CD4-positive, CD25-positive, alpha-beta regulatory T cell (primary cell): Measurements from ENCODE around the gene FAM174C. TPM values are rescaled to one million over a fixed set of nuclear protein-coding genes. Genes with fewer than 3 reads are reported as not detected.

ENCODE experiments used
- ATAC-seq, 2 donors: fragments of 150-1000 bp; cut with Tn5 transposase; one replicate each; pipeline ENCODE4 v1.10.0; 2021; ENCODE audit warnings: low read depth in 2 of 2, moderate number of reproducible peaks in 2 of 2, moderate library complexity in 1 of 2
- DNase-seq, 3 donors: peaks; one replicate each; pipeline versions ENCODE4 v3.0.0 to v3.0.0-alpha.2; 2012 to 2022; ENCODE audit warnings: mixed read lengths in 1 of 3
- H3K27ac ChIP-seq: one replicate; pipeline ENCODE4 v1.7.0; 2013; ENCODE audit warnings: mild to moderate bottlenecking, low read length; ENCODE audit not compliant: insufficient read depth, poor library complexity, severe bottlenecking
- H3K27me3 ChIP-seq: one replicate; pipeline ENCODE4 v1.7.0; 2013; ENCODE audit warnings: low read length; ENCODE audit not compliant: control insufficient read depth, insufficient read depth
- H3K36me3 ChIP-seq: one replicate; pipeline ENCODE4 v1.7.0; 2013; ENCODE audit warnings: mild to moderate bottlenecking, low read length, moderate library complexity; ENCODE audit not compliant: control insufficient read depth, insufficient read depth
- H3K4me1 ChIP-seq: 2 replicates; pipeline ENCODE4 v1.7.0; 2013; ENCODE audit warnings: mild to moderate bottlenecking, low read length; ENCODE audit not compliant: insufficient read depth, control insufficient read depth, poor library complexity, severe bottlenecking
- H3K4me3 ChIP-seq: one replicate; pipeline ENCODE4 v1.7.0; 2013; ENCODE audit warnings: low read depth, mild to moderate bottlenecking, low read length, moderate library complexity
- H3K9me3 ChIP-seq, 2 experiments: 1 replicate in 1 of 2; 2 replicates in 1 of 2; pipeline ENCODE4 v1.7.0; 2013; ENCODE audit warnings: low read length in 2 of 2, mild to moderate bottlenecking in 1 of 2, moderate library complexity in 1 of 2; ENCODE audit not compliant: control insufficient read depth in 2 of 2
- H3K27ac Mint-ChIP-seq, 3 donors: one replicate each; pipeline ENCODE4 v1.8.0; 2020 to 2022; ENCODE audit warnings: mild to moderate bottlenecking in 3 of 3, mixed read lengths in 3 of 3, moderate library complexity in 2 of 3
- H3K27me3 Mint-ChIP-seq: one replicate; pipeline ENCODE4 v1.8.0; 2022; ENCODE audit warnings: mild to moderate bottlenecking, mixed read lengths
- H3K36me3 Mint-ChIP-seq: one replicate; pipeline ENCODE4 v1.8.0; 2020; ENCODE audit warnings: mixed read lengths
- H3K4me1 Mint-ChIP-seq, 4 donors: one replicate each; pipeline ENCODE4 v1.8.0; 2020 to 2022; ENCODE audit warnings: mixed read lengths in 4 of 4, mild to moderate bottlenecking in 1 of 4
- H3K4me3 Mint-ChIP-seq, 4 donors: one replicate each; pipeline ENCODE4 v1.8.0; 2020 to 2022; ENCODE audit warnings: mild to moderate bottlenecking in 4 of 4, mixed read lengths in 4 of 4, moderate library complexity in 3 of 4
- H3K9me3 Mint-ChIP-seq, 7 donors: one replicate each; pipeline ENCODE4 v1.8.0; 2020 to 2022; ENCODE audit warnings: mixed read lengths in 7 of 7, mild to moderate bottlenecking in 3 of 7, moderate library complexity in 2 of 7
- polyA plus RNA-seq, 4 donors: library from polyadenylated mRNA; unstranded; fragments of 300-500 nt; fragmentation: Illumina TruSeq; gene quantifications; one replicate each; pipeline ENCODE4 v1.2.3, GENCODE V29; 2021
- total RNA-seq: library from RNA; stranded (reverse); gene quantifications from one replicate; pipeline ENCODE4 v1.2.3, GENCODE V29; 2022

The FAM174C gene
- total and polyA plus RNA-seq, 5 donors from 2014 or later = 44.2 to 91.3 (median 87.4) TPM

DNA sequence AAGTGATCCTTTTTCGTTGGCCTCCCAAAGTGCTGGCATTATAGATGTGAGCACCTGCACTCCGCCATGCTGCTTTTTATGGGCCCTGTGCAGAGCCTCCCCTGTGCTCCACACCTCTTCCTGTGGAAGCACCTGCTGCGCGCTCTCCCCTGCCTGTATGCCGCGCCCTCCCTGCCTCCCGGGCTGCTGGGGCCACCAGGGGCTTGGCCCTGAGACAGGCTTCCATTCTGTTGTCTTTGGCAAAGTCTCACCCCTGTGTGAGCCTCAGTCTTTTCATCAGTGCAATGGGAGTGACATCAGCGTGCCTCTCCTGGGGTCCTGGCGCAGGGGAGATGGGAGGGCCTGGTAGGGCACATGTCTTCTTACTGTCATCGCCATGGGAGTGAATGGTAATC, 1.3 kb downstream of the FAM174C start:
- Mint-ChIP-seq H3K36me3 (peaks cover 26% of the 10 kb centered on the region), H3K4me1 (peaks cover 0 to 40% (median 28%) of the 10 kb centered on the region in 4 donors), H3K4me3 (peak overlapping the region; percentile 88 to 95 (median 90)), H3K27ac (peak overlapping the region; percentile 79 to 94 (median 89)), H3K27me3 (peaks cover 9% of the 10 kb centered on the region), H3K9me3 (no peaks in the 10 kb centered on the region)
- Histone ChIP-seq H3K9me3 (no peaks in the 10 kb centered on the region), H3K27ac (peak overlapping the region; percentile 96), H3K4me3 (peak overlapping the region; percentile 44), H3K4me1 (peaks cover 51% of the 10 kb centered on the region), H3K27me3 (no peaks in the 10 kb centered on the region), H3K36me3 (peaks cover 38% of the 10 kb centered on the region)
- no peak for ATAC-seq
- peak in 1 of 3 donors; percentile 77 for DNase-seq

DNA sequence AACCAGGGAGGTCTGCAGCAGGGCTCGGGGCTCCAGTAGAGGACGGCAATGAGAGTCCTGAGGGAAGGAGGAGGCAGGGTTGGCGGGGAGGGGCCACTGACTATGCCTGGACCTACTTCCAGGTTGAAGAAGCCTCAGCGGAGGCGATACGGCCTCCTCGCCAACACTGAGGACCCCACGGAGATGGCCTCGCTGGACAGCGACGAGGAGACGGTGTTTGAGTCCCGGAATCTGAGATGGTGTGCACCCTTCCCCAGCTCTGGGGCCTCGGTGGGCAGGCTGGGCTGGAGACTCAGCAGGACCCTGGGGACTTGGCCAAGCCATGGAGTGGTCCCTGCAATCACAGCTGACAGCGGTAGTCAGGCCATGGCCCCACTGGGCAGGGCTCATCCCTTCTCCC, 1.7 kb downstream of the FAM174C start:
- Histone ChIP-seq H3K27me3 (no peaks in the 10 kb centered on the region), H3K4me3 (no peak overlapping the region), H3K27ac (peak overlapping the region; percentile 96), H3K4me1 (peaks cover 47% of the 10 kb centered on the region), H3K36me3 (peaks cover 33% of the 10 kb centered on the region), H3K9me3 (no peaks in the 10 kb centered on the region)
- peak overlapping the region; percentile 88 to 95 (median 90) for H3K4me3 Mint-ChIP-seq
- H3K36me3 Mint-ChIP-seq = peaks cover 22% of the 10 kb centered on the region
- no peak for DNase-seq
- peaks cover 0 to 36% (median 26%) of the 10 kb centered on the region in 4 donors for H3K4me1 Mint-ChIP-seq
- H3K27me3 Mint-ChIP-seq = peaks cover 9% of the 10 kb centered on the region
- H3K9me3 Mint-ChIP-seq = no peaks in the 10 kb centered on the region
- ATAC-seq = no peak
- peak overlapping the region; percentile 79 to 94 (median 89) for H3K27ac Mint-ChIP-seq

DNA sequence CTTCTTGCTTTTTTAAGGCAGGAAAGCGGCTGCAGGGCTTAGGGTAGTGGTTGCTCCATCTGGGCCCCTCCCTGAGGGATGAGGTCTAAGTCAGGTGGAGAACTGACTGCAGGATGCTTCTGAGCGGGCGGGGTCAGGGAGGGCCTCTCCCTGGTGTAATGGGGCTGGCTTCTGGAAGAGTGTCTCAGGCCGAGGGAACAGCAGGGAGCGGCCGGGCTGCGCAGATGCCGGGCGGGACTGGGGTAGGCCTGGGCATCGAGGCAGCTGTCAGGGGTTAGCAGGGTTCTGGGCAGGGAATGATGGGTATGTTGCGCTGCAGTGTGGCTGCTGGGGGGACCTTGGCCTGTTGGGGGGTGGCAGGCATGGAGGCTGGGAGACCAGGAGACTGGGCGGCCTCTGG, 2.7 kb downstream of the FAM174C start:
- ATAC-seq (no peak), DNase-seq (no peak)
- no peaks in the 10 kb centered on the region for H3K27me3 ChIP-seq
- no peak overlapping the region for H3K27ac ChIP-seq
- peaks cover 0 to 27% (median 17%) of the 10 kb centered on the region in 4 donors for H3K4me1 Mint-ChIP-seq
- H3K4me1 ChIP-seq = peaks cover 37% of the 10 kb centered on the region
- H3K27me3 Mint-ChIP-seq = peaks cover 9% of the 10 kb centered on the region
- H3K9me3 ChIP-seq = no peaks in the 10 kb centered on the region
- peak overlapping the region in 1 of 3 donors; percentile 55 for H3K27ac Mint-ChIP-seq
- H3K36me3 ChIP-seq = peaks cover 23% of the 10 kb centered on the region
- peaks cover 13% of the 10 kb centered on the region for H3K36me3 Mint-ChIP-seq
- no peaks in the 10 kb centered on the region for H3K9me3 Mint-ChIP-seq
- H3K4me3 Mint-ChIP-seq = peak overlapping the region; percentile 36 to 78 (median 48)
- H3K4me3 ChIP-seq = no peak overlapping the region

DNA sequence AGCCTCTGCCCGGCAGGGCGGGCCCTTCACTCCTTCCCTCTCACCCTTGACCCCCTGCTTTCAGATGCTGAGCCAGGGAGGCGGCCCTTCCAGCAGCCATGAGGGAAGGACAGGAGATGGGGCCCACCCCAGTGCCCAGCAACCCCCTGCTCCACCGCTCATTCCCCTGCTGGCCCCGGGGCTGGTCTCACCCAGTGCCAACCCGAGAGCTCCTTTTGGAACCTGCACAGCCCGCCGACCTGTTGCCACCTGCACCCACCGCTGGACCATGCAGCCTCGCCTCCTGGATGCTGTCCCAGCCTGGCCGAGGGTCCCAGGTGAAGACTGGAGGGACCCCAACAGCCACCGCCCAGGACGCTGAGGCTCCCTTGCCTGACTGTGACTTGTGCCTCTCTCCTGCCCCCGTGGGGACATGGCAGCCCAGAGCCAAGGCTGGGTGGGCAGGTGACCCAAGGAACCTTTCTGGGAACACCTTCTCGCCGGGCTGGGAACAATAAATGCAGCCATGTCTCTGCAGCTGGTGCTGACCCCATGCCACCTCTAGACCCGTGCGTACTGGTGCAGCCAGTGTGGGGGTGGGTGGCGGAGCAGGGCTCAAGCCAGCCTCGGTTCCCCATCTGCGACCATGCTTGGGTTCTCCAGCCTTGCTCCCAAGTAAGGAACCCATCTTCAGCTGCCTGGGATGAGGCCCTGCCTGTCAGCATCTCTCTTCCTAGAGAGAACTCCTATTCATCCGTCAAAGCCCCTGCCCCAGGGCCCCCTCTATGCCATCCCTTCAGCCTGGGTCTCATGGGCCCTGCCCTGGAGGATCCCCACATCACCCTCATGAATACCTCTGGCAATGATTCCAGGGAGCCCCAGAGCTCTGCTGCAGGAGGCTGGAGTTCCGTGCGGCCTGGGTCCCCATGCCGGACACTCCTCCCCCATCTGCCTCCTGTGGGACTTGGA, 3.7 kb downstream of the FAM174C start:
- no peak for DNase-seq

DNA sequence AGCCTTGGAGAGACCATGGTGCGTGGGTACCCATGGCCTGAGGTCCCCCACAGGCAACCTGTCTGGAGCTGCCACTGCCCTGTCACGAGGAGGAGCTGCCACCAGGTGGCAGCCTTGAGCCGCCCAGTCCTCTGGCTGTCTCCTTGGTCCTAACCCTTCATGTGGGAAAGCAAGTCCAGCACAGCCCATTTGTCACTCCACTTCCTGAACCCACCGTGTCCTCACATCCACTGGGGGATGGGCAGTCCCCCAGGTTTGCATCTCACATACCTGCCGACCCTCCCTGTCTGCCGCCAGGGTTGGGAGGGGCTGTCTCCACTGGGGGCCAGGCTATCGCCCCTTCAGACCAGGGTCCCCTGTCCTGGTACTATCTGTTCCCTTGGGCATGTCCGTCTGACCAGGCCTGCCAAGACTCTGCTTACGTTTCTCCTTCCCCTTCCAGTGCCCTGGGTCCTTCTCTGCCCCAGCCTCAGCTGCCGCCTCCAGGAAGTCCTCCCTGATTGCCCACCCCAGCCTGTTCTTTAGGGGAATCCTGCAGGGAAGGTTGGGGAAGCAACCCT, 4.5 kb downstream of the FAM174C start:
- peaks cover 7% of the 10 kb centered on the region for H3K36me3 Mint-ChIP-seq
- peak overlapping the region in 2 of 3 donors; percentile 56 to 75 for H3K27ac Mint-ChIP-seq
- peaks cover 0 to 2% (median 0%) of the 10 kb centered on the region in 7 donors for H3K9me3 Mint-ChIP-seq
- ATAC-seq (no peak), DNase-seq (peak; percentile 67 to 83 (median 76))
- no peak overlapping the region for H3K4me3 ChIP-seq
- H3K4me1 ChIP-seq = peaks cover 19% of the 10 kb centered on the region
- H3K27me3 Mint-ChIP-seq = peaks cover 20% of the 10 kb centered on the region
- H3K9me3 ChIP-seq = no peaks in the 10 kb centered on the region
- H3K36me3 ChIP-seq = peaks cover 5% of the 10 kb centered on the region
- peaks cover 3% of the 10 kb centered on the region for H3K27me3 ChIP-seq
- H3K4me1 Mint-ChIP-seq = peaks cover 0 to 22% (median 11%) of the 10 kb centered on the region in 4 donors
- H3K4me3 Mint-ChIP-seq = peak overlapping the region; percentile 64 to 87 (median 80)
- no peak overlapping the region for H3K27ac ChIP-seq

More for the DNA sequence above, 3.7 kb downstream of the FAM174C start:
- Mint-ChIP-seq H3K27ac (peak overlapping the region in 1 of 3 donors; percentile 56), H3K4me3 (peak overlapping the region in 3 of 4 donors; percentile 38 to 79 (median 64)), H3K27me3 (peaks cover 11% of the 10 kb centered on the region), H3K9me3 (no peaks in the 10 kb centered on the region), H3K4me1 (peaks cover 0 to 20% (median 10%) of the 10 kb centered on the region in 4 donors), H3K36me3 (peaks cover 6% of the 10 kb centered on the region)
- Histone ChIP-seq H3K4me3 (no peak overlapping the region), H3K4me1 (peaks cover 28% of the 10 kb centered on the region), H3K27ac (no peak overlapping the region), H3K27me3 (no peaks in the 10 kb centered on the region), H3K36me3 (peaks cover 14% of the 10 kb centered on the region), H3K9me3 (no peaks in the 10 kb centered on the region)
- ATAC-seq = no peak

DNA sequence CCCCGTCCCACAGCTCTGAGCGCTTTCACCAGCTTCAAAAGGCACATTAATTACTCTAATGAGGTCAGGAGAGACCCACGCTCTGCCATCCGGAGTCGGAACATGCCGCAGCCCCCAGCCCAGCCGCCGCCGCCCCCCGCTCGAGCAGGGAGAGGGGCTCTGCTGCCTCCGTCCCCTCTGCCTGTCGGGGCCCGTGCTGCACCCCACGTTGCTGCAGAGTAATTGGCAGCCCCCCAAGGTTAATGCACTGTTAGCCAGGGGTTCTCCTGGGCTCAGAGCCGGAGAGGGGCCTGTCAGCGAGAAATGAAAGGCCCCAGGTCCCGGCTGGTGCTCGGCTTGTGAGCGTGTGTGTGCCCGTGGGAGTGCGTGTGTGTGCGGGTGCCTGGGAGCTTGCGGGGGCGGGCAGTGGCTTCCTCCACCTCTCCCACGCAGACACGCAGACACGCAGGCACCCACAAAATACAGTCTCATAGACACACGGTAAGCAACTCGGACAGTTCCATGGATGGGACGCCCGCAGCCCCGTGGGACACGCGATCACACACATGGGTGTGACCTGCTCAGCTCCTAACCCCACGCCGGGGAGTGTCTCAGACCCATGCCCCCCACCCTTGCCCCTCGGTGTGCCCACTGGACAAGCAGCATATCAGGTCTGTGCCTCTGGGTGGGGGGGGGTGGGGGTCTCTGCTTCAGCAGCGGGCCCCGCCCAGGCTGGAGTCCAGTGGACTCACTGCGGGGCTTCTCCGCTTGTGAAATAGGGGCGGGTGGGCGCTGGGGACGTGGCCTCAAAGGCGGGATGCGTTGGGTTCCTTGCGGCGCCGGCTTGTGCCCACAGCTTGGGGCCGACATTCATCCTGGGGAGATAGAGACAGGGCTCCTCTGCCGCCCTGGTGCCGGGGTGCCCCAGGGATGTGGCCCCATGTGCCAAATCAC, 5.6 kb downstream of the FAM174C start:
- peaks cover 5% of the 10 kb centered on the region for H3K36me3 ChIP-seq
- Mint-ChIP-seq H3K27me3 (peaks cover 25% of the 10 kb centered on the region), H3K4me3 (peak overlapping the region in 1 of 4 donors; percentile 79), H3K9me3 (peaks cover 0 to 2% (median 0%) of the 10 kb centered on the region in 7 donors), H3K4me1 (peaks cover 0 to 22% (median 12%) of the 10 kb centered on the region in 4 donors), H3K36me3 (peaks cover 7% of the 10 kb centered on the region), H3K27ac (no peak overlapping the region)
- H3K4me1 ChIP-seq = peaks cover 15% of the 10 kb centered on the region
- DNase-seq (no peak), ATAC-seq (no peak)
- no peaks in the 10 kb centered on the region for H3K9me3 ChIP-seq
- peaks cover 3% of the 10 kb centered on the region for H3K27me3 ChIP-seq
- H3K27ac ChIP-seq = no peak overlapping the region
- H3K4me3 ChIP-seq = no peak overlapping the region
